ENCODE results near the gene ERF.

Gene ERF

DNA sequence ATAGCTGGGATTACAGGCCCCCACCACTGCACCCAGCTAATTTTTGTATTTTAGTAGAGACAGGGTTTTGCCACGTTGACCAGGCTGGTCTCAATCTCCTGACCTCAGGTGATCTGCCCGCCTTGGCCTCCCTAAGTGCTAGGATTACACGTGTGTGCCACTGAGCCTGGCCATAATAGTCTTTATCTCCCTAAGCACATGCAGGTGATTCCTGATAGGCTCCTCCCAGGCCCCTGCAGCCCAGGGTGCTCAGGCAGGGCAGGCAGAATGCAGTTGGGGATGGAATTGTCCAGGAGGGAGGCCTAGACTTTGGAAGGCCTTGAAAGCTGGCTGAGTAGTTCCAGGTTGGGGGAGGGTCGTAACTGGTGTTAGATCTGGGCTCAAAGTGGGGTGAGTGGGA is 26.3 kb downstream of the ERF start:
- Histone ChIP-seq H2AFZ (ENCODE audit: low read depth, low read length) (no peak overlapping the region), H3K36me3 (ENCODE audit: insufficient read depth, low read length) (peaks cover 77% of the 10 kb centered on the region), H3K4me3 (ENCODE audit: low read length) (no peak overlapping the region), H3K4me1 (ENCODE audit: insufficient read depth, low read length) (no peaks in the 10 kb centered on the region), H3K27me3 (ENCODE audit: insufficient read depth, low read length) (no peaks in the 10 kb centered on the region), H3K9me3 (ENCODE audit: low read length) (no peaks in the 10 kb centered on the region)

DNA sequence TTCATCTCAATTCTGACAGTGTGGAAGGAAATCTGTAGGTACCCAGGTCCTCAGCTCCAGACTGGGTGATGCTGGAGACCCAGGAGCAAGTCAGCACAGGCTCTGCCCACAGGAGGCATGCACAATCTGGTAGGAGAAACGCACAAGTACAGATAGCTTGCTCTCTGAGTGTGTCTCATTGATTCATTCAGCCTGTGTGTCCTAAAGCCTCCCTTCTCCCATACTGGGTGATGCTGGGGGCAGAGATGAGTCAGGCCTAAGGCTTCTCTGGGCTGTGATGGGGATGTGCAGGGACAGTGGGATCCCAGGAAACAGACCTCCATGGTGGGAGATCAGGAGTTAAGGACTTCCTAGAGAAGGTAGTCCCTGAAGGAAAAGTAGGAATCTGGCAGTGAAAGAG is 28.0 kb downstream of the ERF start:
- Histone ChIP-seq H3K27me3 (ENCODE audit: insufficient read depth, low read length) (no peaks in the 10 kb centered on the region), H3K36me3 (ENCODE audit: insufficient read depth, low read length) (peaks cover 59% of the 10 kb centered on the region), H3K4me3 (ENCODE audit: low read length) (no peak overlapping the region)

DNA sequence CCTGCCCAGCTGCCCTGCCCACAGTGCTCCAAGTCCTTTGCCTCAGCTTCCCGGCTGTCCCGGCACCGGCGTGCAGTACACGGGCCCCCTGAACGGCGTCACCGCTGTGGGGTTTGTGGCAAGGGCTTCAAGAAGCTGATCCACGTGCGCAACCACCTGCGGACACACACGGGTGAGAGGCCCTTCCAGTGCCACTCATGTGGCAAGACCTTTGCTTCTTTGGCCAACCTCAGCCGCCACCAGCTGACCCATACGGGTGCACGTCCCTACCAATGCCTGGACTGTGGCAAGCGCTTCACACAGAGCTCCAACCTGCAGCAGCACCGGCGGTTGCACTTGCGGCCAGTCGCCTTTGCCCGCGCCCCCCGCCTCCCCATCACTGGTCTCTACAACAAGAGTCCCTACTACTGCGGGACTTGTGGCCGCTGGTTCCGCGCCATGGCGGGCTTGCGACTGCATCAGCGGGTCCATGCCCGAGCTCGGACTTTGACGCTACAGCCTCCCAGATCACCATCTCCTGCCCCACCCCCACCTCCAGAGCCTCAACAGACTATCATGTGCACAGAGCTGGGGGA is 29.1 kb downstream of the ERF start:
- Histone ChIP-seq H3K36me3 (ENCODE audit: insufficient read depth, low read length) (peaks cover 50% of the 10 kb centered on the region), H2AFZ (ENCODE audit: low read depth, low read length) (no peak overlapping the region), H3K4me3 (ENCODE audit: low read length) (no peak overlapping the region), H3K27me3 (ENCODE audit: insufficient read depth, low read length) (no peaks in the 10 kb centered on the region), H3K9me3 (ENCODE audit: low read length) (no peaks in the 10 kb centered on the region), H3K4me1 (ENCODE audit: insufficient read depth, low read length) (peaks cover 6% of the 10 kb centered on the region)

More for the DNA sequence above, 28.0 kb downstream of the ERF start:
- H3K4me1 ChIP-seq (ENCODE audit: insufficient read depth, low read length) = no peaks in the 10 kb centered on the region
- H3K9me3 ChIP-seq (ENCODE audit: low read length) = no peaks in the 10 kb centered on the region
- no peak overlapping the region for H2AFZ ChIP-seq (ENCODE audit: low read depth, low read length)

DNA sequence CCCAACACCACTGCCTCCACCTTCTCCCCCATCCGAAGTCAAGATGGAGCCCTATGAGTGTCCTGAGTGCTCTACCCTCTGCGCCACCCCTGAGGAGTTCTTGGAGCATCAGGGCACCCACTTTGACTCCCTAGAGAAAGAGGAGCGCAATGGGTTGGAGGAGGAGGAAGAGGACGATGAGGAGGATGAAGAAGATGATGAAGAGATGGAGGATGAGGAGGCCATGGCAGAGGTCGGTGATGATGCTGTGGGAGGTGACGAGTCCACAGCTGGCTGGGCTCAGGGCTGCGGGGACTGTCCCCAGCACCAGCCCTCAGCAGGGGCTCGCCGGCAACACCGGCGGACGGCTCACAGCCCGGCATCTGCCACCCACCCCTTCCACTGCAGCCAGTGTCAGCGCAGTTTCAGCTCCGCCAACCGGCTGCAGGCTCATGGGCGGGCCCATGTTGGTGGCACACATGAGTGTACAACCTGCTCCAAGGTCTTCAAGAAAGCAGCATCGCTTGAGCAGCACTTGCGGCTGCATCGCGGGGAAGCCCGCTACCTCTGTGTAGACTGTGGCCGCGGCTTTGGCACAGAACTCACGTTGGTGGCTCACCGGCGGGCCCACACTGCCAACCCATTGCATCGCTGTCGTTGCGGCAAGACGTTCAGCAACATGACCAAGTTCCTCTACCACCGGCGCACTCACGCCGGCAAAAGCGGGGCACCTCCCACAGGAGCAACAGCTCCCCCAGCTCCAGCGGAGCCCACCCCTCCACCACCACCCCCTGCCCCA is 29.8 kb downstream of the ERF start:
- peaks cover 45% of the 10 kb centered on the region for H3K36me3 ChIP-seq (ENCODE audit: insufficient read depth, low read length)
- H2AFZ ChIP-seq (ENCODE audit: low read depth, low read length) = no peak overlapping the region
- peaks cover 7% of the 10 kb centered on the region for H3K4me1 ChIP-seq (ENCODE audit: insufficient read depth, low read length)
- no peaks in the 10 kb centered on the region for H3K9me3 ChIP-seq (ENCODE audit: low read length)
- no peaks in the 10 kb centered on the region for H3K27me3 ChIP-seq (ENCODE audit: insufficient read depth, low read length)
- no peak overlapping the region for H3K4me3 ChIP-seq (ENCODE audit: low read length)

DNA sequence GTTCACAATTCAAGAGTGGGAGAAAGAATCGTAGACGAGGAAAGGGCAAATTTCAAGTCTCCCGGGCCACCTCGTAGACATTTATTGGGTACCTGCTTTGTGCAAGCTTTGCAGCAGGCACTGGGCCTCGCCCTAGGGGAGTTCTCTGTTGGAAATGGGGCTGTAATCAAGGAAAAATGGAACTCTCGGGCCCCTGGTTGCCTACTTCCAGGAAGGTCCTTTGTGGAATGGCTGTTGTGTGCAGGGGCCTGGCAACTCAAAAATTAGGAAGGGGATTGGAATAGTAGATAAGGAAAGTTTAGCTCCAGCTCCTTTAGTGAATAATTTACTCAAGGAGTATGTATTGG is 34.2 kb downstream of the ERF start:
- H3K4me1 ChIP-seq (ENCODE audit: insufficient read depth, low read length) = peaks cover 29% of the 10 kb centered on the region
- peak overlapping the region; percentile 87 for H3K4me3 ChIP-seq (ENCODE audit: low read length)
- no peaks in the 10 kb centered on the region for H3K9me3 ChIP-seq (ENCODE audit: low read length)
- no peaks in the 10 kb centered on the region for H3K27me3 ChIP-seq (ENCODE audit: insufficient read depth, low read length)
- peak overlapping the region; percentile 41 for H2AFZ ChIP-seq (ENCODE audit: low read depth, low read length)
- peaks cover 17% of the 10 kb centered on the region for H3K36me3 ChIP-seq (ENCODE audit: insufficient read depth, low read length)

DNA sequence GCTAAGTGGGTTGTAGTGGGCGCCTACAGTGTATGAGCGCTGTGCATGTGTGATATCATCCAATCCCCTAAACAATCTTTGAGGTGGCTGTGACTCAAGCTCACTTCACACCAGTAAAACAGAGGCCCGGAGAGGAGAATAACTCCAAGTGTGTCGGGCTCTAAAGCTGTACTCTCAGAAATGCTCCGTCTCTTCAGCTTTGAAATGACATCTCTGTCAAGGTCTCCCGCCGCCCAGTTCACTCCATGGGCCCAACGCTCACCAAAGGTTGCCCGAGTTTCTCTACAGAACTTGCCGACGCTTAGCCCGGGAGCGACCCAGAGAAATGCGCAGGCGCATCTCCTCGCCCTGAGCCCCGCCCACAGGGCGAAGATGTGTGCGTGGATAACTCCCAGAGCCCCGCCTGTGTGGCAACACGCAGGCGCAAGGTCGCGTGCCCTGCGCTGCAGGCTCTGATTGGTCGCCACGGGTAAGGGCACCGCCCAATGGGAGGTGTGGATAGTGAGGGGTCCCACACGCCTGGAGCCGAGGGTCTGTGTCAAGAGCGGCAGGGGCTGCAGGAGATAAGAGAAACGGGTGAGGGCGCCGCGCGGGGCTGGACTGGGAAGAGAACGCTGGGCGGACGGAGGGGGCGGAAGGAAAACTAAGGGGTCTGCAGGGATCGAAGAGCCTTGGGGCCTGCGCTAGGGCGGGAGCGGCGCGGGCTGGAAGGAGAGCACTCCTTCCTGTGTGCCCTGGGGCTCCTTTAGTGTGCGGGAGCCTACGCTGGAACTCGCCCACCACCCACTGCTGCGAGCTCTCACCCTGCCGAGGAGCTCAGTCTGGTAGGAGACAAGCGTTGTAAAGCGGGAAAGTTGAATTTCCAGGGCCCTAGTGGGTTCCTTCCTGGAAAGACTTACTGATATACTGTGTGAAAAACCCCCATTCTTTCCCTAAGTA is 34.8 kb downstream of the ERF start, which contains the start of gene ZNF526:
Gene ZNF526, plus strand, starts transcription at position 501 of the 939 bp plus-strand sequence. CDS start 4,092 bp downstream, outside the sequence.
- H3K9me3 ChIP-seq (ENCODE audit: low read length) = no peaks in the 10 kb centered on the region
- peaks cover 30% of the 10 kb centered on the region for H3K4me1 ChIP-seq (ENCODE audit: insufficient read depth, low read length)
- H3K27me3 ChIP-seq (ENCODE audit: insufficient read depth, low read length) = no peaks in the 10 kb centered on the region

DNA sequence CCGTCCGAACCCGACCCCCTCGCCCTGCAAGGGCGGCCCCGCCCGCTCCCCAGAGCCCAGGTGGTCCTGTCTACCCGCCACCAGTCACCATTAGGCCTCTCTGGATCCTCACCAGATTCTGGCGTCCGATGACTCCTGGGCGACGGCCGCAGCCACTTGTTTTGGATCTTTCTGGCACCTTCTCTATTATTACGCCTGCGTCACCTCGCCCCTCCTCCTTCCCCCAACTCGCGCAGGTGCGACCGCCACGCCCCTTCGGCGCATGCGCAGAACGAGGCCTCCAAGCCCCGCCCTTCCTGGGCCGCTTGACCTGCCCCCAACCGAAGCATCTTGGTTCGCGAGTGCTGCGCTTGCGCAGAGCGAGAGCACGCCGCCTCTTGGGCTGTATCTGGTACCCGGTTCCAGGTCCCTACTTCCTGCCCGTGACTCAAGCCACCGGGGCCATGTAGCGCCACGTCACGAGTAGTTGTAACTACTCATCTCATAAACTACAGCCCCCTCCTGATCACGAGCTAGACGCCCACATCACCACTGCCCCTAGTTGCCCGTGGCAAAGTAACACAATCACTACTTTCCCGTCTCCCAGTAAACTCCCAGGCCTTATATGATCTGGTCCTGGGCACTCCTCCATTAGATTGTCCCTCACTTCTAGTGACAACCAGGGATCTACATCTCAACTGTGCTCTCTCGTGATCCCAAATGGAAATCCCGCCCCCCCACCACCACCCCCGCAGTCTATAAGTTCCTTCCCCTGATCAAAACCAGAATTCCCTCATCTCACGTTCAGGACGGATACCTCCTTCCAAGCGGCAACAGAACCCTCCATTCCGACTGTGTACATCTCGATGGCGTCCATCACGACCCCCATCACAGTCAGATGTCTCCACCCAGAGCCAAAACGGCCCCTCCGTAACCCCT is 37.1 kb downstream of the ERF start, which contains the start of gene DEDD2:
Gene DEDD2, minus strand, starts transcription at position 158 of the 918 bp plus-strand sequence. CDS start 670 bp downstream, outside the sequence.
- Histone ChIP-seq H3K4me3 (ENCODE audit: low read length) (peak within 1 kb of the TSS; percentile 79), H3K9me3 (ENCODE audit: low read length) (no peaks in the 10 kb centered on the region), H2AFZ (ENCODE audit: low read depth, low read length) (peak within 1 kb of the TSS; percentile 72), H3K27me3 (ENCODE audit: insufficient read depth, low read length) (no peaks in the 10 kb centered on the region), H3K36me3 (ENCODE audit: insufficient read depth, low read length) (peaks cover 23% of the 10 kb centered on the region), H3K4me1 (ENCODE audit: insufficient read depth, low read length) (peaks cover 30% of the 10 kb centered on the region)

More for the DNA sequence above, 34.8 kb downstream of the ERF start, which contains the start of gene ZNF526:
- H3K36me3 ChIP-seq (ENCODE audit: insufficient read depth, low read length) = peaks cover 13% of the 10 kb centered on the region
- H3K4me3 ChIP-seq (ENCODE audit: low read length) = peak within 1 kb of the TSS; percentile 87
- peak within 1 kb of the TSS; percentile 41 for H2AFZ ChIP-seq (ENCODE audit: low read depth, low read length)

DNA sequence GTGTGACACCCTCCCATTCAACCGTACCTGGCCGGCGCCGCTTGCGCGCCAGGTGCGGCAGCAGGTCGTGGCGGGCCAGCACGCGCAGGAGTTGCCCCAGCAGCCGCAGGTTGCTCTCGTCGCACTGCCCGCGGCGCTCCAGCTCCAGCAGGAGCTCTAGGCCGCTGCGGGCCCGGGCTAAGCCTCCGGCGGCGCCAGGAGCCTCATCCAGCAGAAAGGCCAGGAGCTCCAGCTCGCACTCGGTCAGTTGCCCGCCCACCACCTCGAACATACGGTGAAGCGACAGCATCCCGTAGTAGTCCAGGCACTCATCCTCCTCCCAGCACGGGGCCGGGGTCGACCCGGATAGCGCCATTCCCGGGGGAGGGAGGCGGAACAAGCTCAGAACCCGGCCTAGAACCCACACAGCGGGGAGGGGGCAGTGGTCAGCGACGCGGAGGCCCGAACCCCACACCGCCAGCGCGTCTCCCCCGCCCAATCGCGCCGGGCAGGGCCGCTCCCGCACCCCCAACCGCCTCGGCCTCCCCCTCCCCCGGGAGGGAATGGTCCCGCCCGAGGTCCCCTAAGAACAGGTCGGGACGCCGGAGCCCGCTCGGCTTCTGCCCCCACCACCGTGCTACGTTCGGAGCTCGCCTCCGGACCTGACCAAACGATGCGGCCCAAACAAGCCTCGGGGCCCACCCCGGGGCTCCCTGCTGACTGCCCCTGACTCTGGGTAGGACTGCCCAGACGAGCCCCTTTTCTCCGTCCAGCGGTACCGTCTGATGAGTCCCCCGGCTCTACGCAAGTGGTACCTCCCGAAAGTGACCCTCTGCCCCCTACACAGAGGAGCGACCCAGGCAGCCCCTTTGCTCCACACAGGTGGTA is 38.0 kb downstream of the ERF start:
- H2AFZ ChIP-seq (ENCODE audit: low read depth, low read length) = peak overlapping the region; percentile 72
- no peaks in the 10 kb centered on the region for H3K9me3 ChIP-seq (ENCODE audit: low read length)
- peaks cover 30% of the 10 kb centered on the region for H3K4me1 ChIP-seq (ENCODE audit: insufficient read depth, low read length)
- H3K27me3 ChIP-seq (ENCODE audit: insufficient read depth, low read length) = no peaks in the 10 kb centered on the region
- H3K4me3 ChIP-seq (ENCODE audit: low read length) = peak overlapping the region; percentile 79
- peaks cover 30% of the 10 kb centered on the region for H3K36me3 ChIP-seq (ENCODE audit: insufficient read depth, low read length)

DNA sequence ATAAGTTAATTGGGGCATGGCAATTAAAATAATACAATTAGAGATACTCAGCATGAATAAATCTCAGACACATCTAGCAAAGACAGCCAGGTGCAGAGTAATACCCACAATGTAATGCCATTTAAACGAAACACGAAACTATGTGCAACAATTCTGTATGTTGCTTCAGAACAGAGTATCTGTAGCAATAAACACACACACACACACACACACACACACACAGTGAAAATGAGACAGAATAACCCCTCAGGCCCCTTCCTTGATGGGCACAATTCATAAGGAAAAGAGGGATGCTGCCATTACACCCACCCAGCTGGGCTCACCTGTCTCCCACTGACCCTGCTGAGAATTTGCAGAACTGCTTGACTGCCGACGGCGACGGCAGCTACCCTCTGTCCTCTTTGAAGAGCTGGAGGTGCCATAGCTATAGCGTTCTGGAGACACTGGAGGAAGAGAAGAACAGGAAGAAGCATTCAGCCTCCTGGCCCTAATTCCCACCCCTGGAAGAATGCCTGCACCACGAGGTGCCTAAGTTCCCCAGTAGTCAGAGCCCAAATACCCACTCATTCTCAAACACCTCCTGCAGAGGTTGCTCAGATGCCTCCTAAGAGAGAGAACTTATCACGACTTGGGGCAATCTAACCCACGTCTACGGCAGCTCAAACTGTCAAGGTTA is 40.0 kb downstream of the ERF start:
- Histone ChIP-seq H3K9me3 (ENCODE audit: low read length) (no peaks in the 10 kb centered on the region), H3K27me3 (ENCODE audit: insufficient read depth, low read length) (no peaks in the 10 kb centered on the region), H3K4me1 (ENCODE audit: insufficient read depth, low read length) (peaks cover 22% of the 10 kb centered on the region), H3K36me3 (ENCODE audit: insufficient read depth, low read length) (peaks cover 32% of the 10 kb centered on the region), H3K4me3 (ENCODE audit: low read length) (no peak overlapping the region), H2AFZ (ENCODE audit: low read depth, low read length) (no peak overlapping the region)

DNA sequence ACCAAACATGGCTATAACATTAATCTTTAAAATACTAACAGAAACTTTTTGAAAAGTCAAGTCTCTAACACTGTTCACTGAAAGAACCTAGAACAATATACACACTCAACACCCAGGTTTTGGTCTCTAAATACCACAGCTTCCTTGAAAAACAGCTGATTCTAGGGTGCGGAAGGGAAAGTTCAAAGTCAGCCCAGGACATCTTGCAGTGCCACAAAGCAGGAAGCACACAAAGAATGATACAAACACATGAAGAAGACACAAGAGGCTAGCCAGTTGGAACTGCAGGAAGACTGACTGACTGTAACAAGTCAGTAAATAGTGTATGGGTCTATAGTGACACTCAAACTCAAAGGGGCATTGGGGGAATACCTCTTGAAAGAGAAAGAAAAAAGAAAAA is 42.0 kb downstream of the ERF start:
- Histone ChIP-seq H3K27me3 (ENCODE audit: insufficient read depth, low read length) (no peaks in the 10 kb centered on the region), H3K4me3 (ENCODE audit: low read length) (no peak overlapping the region), H3K9me3 (ENCODE audit: low read length) (no peaks in the 10 kb centered on the region), H2AFZ (ENCODE audit: low read depth, low read length) (no peak overlapping the region), H3K4me1 (ENCODE audit: insufficient read depth, low read length) (peaks cover 12% of the 10 kb centered on the region), H3K36me3 (ENCODE audit: insufficient read depth, low read length) (peaks cover 49% of the 10 kb centered on the region)

DNA sequence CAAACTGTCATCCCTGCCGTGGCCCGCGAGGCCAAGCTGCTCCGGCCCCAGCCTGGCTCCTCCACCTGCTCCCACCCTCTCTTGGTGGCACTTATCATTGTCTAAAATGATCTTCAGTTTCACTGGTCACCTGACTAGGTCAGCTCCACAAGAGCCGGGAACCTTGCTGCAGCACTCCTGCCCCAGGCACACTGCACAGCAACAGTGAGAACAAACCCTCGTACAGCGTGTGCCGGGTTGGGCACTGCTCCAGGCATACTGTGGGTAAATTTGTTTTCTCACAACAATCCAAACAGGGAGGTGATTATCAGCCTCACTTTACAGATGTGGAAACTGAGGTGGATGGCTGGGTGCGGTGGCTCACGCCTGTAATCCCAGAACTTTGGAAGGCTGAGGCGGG is 46.3 kb downstream of the ERF start:
- Histone ChIP-seq H3K36me3 (ENCODE audit: insufficient read depth, low read length) (peaks cover 65% of the 10 kb centered on the region), H3K27me3 (ENCODE audit: insufficient read depth, low read length) (no peaks in the 10 kb centered on the region), H3K4me1 (ENCODE audit: insufficient read depth, low read length) (no peaks in the 10 kb centered on the region), H3K9me3 (ENCODE audit: low read length) (no peaks in the 10 kb centered on the region), H2AFZ (ENCODE audit: low read depth, low read length) (no peak overlapping the region), H3K4me3 (ENCODE audit: low read length) (no peak overlapping the region)
